ENCODE measurements around the gene FAM241B.

The FAM241B gene, protein sequence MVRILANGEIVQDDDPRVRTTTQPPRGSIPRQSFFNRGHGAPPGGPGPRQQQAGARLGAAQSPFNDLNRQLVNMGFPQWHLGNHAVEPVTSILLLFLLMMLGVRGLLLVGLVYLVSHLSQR

DNA sequence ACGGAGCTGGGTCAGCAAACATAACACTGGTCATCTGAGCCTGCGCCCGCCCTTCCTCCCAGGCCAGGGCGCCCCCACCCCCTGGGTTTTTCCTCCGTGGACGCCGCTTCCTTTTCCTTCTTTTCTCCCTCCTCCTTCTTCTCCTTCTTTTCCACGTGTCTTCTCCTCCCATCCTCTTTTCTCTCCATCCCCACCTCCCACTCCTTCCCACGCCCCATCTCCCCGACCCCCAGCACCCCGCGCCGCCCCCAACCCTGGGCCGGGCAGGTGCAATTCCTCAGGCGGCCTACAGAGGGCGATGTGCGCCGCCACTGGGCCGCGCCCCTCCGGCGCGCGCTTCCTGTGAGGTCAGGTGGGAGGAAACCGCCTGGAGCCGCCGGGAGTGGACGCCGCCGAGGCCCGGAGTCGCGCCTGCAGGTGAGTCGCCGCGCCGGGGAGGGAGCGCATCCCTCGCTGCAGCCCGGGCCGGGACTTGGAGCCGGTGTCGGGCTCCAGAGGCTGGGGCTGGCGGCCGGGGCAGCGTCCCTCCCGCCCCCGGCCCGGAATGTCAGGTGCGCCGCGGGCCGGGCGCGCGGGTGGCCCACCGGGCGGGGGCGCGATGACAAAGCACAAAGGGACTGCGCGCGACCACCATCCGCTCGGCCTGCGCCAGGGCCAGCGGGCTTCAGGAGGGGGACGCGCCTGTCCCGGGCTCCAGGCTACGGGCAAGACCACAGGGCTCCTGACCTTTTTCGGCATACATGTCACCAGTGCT lies at the start of gene FAM241B:
TSS of gene FAM241B (plus strand) at position 351 of the 754 bp plus-strand sequence. CDS start 1,497 bp downstream, outside the sequence.
- DNase-seq, result peak; percentile 17

DNA sequence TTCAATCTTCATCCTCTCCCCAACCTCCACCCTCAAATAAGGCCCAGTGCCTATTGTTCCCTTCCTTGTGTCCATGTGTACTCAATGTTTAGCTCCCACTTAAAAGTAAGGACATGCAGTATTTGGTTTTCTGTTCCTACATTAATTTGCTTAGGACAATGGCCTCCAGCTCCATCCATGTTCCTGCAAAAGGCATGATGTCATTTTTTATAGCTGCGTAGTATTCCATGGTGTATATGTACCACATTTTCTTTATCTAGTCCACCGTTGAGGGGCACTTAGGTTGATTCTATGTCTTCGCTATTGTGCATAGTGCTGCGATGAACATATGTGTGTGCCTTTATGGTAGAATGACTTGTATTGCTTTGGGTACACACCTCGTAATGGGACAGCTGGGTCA lies 49.6 kb upstream of the FAM241B start:
- no peak for DNase-seq

DNA sequence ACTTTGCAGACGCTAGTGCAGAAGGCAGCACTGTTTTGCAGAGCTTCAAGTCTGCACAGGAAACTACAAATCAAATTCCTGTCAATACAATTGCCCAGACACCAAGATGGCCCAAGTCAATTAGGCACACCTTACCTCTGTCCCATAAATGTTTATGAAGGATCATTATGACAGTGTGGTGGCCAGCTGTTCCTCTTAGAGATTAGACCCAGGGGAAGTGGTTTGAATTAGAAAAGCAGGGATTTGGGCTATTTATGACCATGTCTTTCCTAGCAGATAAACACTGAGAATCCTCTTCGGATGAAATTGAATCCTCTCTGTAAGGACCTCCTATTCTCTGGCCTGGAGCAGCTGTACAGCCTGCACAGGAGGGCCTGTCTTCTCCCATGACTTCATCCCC lies 46.9 kb upstream of the FAM241B start:
- no peak for DNase-seq

DNA sequence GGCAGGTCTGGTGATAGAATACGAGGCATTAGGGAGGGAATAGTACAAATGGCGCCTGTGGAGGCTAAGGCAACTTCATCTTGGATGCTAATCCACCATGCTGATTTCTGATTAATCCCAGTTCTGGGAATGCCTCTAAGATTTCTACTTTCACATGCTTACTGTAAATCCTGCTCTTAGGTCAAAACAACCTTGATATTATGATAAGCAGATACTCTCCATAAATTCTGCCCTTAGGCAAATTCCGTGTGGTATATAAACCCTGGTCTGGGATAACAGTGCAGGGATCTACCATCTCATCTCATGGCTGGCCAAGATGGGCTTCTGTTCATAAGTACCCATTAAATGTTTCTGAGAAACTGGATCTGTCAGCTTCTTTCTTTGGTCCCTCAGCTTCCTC lies 45.4 kb upstream of the FAM241B start:
- DNase-seq, result no peak

DNA sequence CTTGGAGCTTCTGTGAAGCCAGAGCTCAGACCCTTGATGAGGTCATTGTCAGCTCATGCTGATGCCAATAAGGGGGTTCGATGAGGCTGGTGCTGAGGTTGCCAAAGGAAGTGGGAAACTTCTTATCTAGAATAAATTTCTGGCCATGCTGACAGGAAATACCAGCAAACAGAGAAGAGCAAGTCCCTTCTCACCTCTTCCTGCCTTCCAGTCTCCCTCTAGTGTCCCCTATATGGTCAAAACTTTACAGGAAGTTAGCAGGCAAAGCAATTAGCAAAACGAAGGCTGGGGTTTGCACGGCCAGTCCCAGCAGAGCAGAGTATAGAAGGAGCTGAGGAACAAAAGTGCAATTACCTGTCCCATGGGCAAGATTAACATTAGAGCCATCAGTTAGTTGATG lies 41.7 kb upstream of the FAM241B start:
- DNase-seq, result no peak

DNA sequence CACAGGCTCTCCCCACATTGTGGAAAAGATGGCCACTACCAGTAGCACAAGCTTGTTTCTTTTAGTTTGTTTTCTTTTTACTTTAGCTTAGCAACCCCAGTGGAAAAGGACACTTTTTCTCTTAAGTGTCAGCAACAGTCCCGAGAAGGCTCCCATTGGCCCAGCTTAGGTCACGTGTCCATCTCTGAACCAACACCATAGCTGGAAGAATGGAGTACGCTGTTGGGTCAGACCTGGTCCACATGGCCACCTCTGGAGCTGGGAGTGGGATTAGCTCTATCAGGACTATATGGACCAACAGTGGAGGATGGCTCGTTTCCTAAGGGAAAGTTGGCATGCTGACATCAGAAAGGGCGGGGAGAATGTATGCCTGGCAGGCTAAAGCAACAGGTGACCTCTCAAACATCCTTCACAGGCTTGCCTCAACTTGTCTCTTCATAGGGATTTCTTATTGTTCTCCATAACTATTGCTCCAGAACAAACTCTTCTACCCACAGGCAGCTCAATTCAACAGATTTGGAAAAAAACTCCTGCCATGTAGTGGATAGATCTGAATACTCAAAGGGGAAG lies 29.2 kb upstream of the FAM241B start:
- no peak for DNase-seq

DNA sequence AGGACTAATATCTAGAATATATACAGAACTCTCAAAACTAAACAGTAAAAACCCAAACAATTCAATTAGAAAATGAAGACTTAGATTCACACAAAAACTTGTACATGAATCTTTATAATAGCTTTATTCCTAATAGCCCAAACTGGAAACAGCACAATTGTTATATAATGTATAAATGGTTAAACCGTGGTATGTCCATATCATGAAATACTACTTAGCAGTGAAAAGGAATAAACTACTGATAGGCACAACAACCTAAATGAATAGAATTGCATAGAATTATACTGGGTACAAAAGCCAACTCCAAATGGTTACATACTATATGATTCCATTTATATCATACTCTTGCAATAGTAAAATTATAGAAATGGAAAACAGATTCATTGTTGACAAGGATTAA lies 21.0 kb upstream of the FAM241B start:
- DNase-seq, result no peak

DNA sequence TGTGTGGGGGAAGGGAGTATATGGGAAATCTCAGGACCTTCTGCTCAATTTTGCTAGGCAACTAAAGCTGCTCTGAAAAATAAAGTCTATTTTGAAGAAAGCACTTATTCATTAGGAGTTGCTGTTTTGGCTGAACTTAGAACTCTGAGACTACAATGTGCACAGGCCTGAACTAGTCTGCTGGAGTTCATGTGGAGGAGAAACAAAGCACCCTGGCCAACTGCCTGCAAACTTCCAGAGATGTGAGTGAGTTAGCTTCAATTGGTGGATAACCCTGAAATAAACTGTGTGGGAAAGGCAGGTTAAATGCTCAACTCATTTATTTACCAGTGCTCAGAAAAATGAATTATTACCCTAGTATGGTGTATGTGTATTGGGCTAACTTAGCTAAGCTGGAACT lies 17.3 kb upstream of the FAM241B start:
- DNase-seq, result no peak

DNA sequence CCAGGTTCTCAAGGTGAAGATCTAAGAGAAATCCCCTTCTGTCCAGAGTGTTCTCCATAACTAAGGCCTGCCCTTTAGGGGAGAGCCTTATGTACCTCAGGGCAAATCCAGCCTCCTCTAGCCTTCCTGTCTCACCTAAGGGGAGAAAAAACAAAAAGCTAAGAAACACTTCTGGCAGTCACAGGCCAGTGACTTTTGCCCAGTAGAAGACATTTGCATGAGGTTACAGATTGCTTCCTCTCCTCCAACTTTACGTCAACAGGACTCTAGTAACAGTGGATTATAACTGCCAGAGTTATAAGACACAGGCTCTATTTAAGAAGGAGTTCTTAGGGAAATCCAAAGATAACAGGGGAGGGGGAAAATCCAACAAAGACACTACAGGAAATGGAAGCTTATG lies 15.9 kb upstream of the FAM241B start:
- no peak for DNase-seq

DNA sequence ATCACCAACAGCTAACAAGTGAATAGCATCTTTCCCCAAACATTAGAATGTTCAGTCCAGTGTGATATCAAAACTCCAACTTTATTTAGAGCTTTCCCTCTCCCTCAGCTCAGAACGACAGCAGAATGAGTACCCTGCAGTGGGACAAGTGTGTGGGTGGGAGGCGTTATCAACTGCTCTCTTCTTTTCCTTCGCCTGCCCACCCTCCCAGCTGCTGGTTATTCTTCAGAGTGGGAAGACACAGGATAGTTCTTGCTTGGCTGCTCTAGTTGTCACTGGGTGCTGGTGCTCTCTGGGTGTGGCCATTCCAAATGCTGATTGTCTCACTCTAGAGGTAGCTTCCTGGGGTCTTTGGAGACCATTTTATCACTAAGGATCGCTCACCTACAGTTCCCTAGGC lies 13.7 kb upstream of the FAM241B start:
- DNase-seq, result no peak

DNA sequence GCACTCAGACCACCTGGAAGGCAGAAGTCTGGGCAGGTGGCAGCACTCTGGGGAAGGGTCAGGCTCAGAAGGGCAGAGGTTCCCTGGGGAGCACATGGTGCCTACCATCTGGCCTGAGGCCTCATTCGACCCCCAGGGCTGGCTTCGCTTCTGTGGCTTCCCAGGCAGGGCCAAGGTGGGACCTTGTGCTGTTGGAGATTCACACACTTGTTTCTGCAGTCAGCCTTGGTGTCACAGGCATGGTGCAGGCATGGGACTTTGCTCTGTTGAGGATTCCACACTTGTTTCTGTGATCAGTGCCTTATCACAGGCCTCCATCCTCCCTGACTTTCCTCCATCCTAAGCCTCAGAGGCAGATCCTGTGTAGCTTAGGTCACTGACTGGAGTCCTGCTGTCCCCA lies 11.3 kb upstream of the FAM241B start:
- no peak for DNase-seq

DNA sequence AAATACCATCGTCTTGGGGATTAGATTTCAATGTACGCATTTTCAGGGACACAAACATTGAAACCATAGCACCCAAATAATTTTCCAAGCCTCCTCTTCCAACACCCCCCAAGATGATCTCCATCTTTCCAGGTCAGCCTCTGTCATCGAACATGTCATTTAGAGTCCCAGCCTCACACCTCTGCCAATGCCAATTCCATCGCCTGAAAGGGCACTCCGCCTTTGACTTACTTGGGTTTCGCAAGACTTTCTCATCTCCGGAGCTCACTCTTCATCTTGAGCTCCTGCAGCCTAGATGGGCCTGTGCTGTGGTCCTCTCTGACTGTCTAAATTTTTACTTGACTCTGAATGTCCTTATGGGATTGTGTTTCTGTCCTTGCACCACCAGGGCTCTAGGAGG lies 10.4 kb upstream of the FAM241B start:
- no peak for DNase-seq

DNA sequence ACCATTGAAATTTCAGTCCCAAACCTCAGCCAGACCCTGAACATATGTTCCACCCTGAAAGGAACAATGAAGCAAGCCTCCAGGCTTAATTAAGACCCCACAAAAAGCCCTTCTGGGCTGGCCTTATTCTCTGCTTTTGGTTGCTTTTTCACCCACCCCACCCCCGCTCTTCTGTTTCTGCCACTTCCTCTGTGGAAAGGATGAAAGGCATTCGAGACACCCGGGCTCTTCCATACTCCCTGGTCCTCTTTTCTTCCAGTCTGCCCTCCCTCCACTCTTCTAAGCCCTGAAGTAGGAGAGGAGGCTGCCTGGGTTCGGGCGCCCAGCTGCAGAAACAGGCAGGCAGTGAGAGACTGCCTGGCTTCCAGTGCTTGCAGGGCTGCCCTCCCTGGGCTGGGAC lies 9.4 kb upstream of the FAM241B start:
- DNase-seq, result no peak

DNA sequence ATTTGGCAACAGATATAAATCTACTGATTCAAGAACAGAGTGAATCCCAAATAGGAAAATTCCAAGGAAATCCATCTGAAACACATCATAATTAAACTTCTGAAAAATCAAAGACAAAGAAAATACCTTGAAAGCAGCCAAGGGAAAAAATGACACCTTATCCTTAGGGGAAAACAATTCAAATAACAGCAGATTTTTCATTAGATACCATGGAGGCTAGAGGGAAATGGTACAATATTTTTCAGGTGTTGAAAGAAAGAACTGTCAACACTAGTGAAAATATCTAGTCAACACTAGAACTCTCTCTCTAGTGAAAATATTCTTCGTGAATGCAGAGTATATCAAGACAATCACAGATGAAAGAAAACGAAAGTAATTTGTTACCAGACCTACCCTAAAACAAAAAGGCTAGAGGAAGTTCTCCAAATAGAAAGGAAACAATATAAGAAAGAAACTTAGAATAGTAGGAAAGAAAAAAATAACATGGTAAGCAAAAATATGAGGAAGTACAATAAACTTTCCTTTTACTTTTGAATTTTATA lies 5.7 kb upstream of the FAM241B start:
- DNase-seq, result no peak

DNA sequence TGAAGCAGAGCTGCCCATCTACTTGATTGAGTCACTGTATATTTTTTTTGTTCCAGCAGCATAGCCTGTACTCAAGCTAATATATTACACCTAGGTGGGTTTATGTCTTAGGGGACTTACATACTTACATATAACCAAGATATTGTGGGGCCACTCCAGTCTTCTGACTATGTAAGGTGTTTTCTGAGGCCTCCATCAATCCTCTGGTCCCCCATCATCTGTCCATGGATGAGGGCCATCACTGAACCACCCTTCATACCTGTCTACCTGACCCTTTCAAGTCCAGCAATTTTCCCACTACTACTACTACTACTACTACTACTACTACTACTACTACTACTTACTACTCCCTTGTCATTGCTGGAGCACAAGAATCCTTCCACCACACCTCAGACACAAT lies 3.2 kb upstream of the FAM241B start:
- DNase-seq, result no peak

DNA sequence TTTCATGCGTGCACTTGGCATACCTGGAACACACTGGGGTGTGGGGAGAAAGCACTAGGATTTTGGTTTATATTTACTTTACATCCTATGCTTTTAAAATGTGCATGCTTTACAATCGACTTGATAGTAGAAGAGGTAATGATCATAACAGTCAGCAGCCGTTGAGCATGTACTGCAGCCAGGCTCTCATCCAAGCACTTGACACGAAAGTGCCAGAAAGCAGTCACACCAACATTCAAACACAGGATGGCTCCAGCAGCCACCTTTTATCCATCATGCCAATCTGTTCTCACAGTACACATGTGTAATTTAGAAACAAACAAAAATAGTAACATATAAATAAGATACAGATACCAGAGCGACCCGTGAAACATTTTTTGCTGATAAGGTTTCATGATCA lies 1.2 kb upstream of the FAM241B start:
- DNase-seq, result no peak

DNA sequence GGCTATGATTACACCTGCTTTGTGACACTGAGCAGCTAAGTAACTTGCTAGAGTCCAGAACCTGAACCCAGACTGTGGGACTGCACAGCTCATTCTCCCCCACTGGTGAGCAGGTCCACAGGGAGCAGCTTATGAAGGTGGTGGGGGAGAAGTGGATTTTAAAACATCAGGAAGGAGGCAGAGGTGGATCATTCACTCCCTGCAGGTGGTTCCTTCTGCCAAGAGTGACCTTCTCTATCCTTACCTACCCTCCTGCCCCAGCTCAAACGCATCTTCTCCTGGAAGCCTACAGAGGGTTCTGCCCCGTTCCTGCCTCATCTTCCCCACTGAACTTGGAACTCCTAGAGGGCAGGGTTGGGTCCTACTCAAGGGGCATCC lies 539 bp upstream of the FAM241B start:
- no peak for DNase-seq

DNA sequence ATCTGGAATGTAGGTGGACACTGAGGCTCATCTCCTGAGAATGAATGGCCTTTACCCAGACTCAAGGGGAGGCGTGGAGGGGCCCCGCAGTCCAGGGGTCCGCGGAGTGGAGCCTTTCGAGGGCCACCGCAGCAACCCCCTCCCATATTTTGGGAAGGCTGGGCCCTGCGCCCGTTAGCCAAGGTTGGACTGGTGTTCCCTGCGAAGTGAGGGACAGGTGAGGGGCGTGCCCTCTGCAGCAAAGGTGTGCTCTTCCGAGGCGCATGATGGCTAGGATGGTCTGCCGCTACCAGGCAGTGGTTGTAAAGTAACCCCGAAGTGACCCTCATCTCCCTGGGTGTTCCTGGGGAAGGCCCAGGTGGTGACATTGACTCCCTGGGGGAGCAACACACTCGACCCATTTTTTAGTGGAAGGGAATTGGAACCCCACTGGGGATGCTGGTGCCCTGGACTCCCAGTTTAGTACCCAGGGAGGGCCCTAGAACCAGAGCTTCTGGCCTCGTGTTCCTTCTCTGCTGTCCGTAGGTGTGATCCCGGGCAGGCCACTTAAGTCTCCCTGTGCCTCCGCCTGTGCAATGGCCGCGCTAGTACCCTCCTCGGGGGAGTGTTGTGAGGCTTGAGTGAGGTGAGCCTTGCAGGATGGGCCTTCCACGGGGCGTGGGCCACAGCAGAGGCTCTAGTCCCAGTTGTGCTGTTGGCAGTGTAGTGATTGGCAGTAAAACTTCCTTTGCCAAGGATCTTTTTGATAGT lies 779 bp downstream of the FAM241B start:
- DNase-seq, result no peak

DNA sequence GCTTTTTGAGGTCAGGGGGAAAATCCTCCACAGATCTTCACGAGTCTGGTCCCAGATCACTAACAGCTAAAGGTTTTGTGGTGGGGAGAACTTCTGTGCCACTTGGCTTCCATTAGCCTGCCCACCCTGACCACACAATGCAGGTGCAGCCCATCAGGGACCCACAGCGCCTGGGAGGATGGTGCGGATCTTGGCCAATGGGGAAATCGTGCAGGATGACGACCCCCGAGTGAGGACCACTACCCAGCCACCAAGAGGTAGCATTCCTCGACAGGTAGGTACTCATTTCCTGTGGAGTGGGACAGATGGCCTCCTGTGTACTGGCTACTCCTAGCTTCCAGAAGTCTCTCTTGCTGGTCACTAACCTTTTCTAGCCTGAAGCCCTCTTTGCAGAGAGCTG lies 1.5 kb downstream of the FAM241B start:
- no peak for DNase-seq

DNA sequence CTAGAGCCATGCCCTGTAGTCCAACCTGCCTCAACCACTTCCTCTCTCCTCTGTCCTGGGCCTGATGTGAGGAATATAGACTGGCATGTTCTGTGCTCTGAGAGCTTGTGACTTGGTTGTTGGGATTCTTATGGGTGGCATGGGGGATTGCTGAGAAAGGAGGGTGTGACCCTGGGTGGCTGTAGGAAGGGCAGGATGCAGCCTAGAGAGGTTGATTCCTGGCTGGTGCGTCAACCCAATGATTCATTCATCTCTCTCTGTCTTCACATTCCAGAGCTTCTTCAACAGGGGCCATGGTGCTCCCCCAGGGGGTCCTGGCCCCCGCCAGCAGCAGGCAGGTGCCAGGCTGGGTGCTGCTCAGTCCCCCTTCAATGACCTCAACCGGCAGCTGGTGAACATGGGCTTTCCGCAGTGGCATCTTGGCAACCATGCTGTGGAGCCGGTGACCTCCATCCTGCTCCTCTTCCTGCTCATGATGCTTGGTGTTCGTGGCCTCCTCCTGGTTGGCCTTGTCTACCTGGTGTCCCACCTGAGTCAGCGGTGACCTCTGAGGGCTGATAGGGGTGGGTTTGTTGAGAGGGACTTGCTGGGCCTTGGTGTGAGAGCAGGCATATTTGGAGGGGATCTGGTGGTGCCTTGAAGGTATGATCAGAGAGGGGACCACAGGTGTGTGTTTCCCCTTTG lies 2.6 kb downstream of the FAM241B start:
- no peak for DNase-seq

DNA sequence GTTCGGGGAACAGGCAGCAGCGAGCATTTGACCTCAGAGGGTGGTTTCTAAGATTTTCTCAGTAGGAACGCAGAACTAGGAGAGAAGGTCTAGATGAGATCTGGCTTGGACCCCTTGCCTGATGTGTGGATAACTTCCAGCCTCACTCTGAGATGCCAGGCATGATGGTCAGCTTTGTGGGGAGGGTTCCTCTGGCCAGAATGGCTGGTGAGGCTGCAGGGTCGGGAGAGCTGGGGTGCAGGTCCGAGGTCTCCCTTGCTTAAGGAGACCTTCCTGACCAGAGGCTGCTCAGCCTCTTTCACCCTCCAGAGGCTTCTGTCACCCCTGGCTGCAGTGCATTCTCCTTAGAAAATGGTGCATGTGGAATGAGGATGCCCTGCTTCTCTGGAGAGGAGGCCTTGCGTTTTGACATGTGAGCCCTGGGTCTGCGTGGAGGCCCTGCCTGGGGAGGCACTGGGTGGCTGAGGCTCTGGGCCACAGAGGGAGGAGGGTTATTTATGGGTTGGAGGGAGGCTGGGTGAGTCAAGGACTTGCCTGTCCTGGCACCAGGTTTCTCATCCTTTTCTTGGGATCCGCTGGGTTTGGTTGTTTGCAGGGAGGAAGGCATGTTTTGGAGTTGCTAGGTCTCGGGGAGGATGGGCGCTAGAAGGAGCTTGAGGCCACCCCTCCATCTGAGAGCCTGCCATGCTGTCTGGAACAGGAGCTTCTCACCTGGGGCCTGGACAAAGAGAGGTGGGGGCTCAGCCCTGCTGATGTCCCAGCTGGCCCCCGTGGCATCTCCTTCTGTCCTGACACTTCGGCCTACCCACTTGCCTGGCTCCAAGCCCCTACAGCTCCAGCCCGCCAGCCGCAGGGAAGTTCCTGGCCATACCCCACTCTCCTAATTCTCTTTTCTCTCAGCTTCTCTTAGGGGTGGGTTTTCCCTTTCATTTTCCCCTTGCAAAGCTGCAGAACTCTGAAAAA lies 3.9 kb downstream of the FAM241B start:
- DNase-seq, result no peak

All from NCI-H1694 treated with DMSO at 0.1 percent for 48 hours (cell line).